GM12872 (cell line): ENCODE results near the gene GTPBP6.

Experiments
- CTCF ChIP-seq: IDR thresholded peaks from 3 replicates; pipeline ENCODE4 v1.5.1; 2011; ENCODE audit warnings: low read depth, mild to moderate bottlenecking, low read length, moderate library complexity; ENCODE audit not compliant: insufficient read depth

GTPBP6 gene

GRCh38 chrX:257681-258289, 60.8 kb downstream of the GTPBP6 start:
- no peak for TF ChIP-seq CTCF

- TF ChIP-seq CTCF: no peak
Observed at GRCh38 chrX:255923-256331, 62.7 kb downstream of the GTPBP6 start.
